Measurements from ENCODE around the gene INSYN2B.
"Not testable (repeated sequence)": the region's sequence is repeated elsewhere in the genome, so short reads cannot be mapped to it uniquely, and the experiment has no call there.

DNA sequence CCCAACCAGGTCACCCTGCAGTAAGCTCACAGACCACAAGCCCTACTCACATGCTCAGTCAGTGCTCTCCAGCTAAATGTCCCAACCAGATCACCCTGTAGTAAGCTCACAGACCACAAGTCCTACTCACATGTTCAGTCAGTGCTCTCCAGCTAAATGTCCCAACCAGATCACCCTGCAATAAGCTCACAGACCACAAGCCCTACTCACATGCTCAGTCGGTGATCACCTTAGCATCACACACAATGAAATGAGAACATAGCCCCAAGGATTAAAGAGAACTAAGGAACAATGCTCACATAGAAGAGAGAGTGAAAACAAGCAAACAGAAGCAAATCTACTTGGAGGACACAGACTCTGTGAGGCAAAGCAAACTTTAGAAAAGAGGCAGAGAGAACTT lies 145.8 kb downstream of the INSYN2B start:
- TF ChIP-seq EZH2phosphoT487 (IDR thresholded peaks at IDR 0.05; ENCODE audit: unreplicated experiment); CTCF (conservative IDR thresholded peaks at IDR 0.05; ENCODE audit: low read depth in 2 of 2); POLR2AphosphoS5 (IDR thresholded peaks at IDR 0.05; ENCODE audit: low read depth); EZH2 (IDR thresholded peaks at IDR 0.05; ENCODE audit: low read depth, unreplicated experiment); CREB1 (CRISPR knock-in tag; IDR thresholded peaks at IDR 0.05; ENCODE audit: low read depth); JUNB (IDR thresholded peaks at IDR 0.05; ENCODE audit: unreplicated experiment); STAT1 (IDR thresholded peaks at IDR 0.05; ENCODE audit: unreplicated experiment); ZNF114 (CRISPR knock-in tag; IDR thresholded peaks at IDR 0.05); NANOG (IDR thresholded peaks at IDR 0.05; ENCODE audit: borderline replicate concordance): not testable (repeated sequence)
- TF ChIP-seq, protein P1, sequence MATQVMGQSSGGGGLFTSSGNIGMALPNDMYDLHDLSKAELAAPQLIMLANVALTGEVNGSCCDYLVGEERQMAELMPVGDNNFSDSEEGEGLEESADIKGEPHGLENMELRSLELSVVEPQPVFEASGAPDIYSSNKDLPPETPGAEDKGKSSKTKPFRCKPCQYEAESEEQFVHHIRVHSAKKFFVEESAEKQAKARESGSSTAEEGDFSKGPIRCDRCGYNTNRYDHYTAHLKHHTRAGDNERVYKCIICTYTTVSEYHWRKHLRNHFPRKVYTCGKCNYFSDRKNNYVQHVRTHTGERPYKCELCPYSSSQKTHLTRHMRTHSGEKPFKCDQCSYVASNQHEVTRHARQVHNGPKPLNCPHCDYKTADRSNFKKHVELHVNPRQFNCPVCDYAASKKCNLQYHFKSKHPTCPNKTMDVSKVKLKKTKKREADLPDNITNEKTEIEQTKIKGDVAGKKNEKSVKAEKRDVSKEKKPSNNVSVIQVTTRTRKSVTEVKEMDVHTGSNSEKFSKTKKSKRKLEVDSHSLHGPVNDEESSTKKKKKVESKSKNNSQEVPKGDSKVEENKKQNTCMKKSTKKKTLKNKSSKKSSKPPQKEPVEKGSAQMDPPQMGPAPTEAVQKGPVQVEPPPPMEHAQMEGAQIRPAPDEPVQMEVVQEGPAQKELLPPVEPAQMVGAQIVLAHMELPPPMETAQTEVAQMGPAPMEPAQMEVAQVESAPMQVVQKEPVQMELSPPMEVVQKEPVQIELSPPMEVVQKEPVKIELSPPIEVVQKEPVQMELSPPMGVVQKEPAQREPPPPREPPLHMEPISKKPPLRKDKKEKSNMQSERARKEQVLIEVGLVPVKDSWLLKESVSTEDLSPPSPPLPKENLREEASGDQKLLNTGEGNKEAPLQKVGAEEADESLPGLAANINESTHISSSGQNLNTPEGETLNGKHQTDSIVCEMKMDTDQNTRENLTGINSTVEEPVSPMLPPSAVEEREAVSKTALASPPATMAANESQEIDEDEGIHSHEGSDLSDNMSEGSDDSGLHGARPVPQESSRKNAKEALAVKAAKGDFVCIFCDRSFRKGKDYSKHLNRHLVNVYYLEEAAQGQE (IDR thresholded peaks at IDR 0.05; ENCODE audit: unreplicated experiment) = not testable (repeated sequence)
- TF ChIP-seq, protein P2, sequence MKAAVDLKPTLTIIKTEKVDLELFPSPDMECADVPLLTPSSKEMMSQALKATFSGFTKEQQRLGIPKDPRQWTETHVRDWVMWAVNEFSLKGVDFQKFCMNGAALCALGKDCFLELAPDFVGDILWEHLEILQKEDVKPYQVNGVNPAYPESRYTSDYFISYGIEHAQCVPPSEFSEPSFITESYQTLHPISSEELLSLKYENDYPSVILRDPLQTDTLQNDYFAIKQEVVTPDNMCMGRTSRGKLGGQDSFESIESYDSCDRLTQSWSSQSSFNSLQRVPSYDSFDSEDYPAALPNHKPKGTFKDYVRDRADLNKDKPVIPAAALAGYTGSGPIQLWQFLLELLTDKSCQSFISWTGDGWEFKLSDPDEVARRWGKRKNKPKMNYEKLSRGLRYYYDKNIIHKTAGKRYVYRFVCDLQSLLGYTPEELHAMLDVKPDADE (IDR thresholded peaks at IDR 0.05) = not testable (repeated sequence)
- TF ChIP-seq, protein P3, sequence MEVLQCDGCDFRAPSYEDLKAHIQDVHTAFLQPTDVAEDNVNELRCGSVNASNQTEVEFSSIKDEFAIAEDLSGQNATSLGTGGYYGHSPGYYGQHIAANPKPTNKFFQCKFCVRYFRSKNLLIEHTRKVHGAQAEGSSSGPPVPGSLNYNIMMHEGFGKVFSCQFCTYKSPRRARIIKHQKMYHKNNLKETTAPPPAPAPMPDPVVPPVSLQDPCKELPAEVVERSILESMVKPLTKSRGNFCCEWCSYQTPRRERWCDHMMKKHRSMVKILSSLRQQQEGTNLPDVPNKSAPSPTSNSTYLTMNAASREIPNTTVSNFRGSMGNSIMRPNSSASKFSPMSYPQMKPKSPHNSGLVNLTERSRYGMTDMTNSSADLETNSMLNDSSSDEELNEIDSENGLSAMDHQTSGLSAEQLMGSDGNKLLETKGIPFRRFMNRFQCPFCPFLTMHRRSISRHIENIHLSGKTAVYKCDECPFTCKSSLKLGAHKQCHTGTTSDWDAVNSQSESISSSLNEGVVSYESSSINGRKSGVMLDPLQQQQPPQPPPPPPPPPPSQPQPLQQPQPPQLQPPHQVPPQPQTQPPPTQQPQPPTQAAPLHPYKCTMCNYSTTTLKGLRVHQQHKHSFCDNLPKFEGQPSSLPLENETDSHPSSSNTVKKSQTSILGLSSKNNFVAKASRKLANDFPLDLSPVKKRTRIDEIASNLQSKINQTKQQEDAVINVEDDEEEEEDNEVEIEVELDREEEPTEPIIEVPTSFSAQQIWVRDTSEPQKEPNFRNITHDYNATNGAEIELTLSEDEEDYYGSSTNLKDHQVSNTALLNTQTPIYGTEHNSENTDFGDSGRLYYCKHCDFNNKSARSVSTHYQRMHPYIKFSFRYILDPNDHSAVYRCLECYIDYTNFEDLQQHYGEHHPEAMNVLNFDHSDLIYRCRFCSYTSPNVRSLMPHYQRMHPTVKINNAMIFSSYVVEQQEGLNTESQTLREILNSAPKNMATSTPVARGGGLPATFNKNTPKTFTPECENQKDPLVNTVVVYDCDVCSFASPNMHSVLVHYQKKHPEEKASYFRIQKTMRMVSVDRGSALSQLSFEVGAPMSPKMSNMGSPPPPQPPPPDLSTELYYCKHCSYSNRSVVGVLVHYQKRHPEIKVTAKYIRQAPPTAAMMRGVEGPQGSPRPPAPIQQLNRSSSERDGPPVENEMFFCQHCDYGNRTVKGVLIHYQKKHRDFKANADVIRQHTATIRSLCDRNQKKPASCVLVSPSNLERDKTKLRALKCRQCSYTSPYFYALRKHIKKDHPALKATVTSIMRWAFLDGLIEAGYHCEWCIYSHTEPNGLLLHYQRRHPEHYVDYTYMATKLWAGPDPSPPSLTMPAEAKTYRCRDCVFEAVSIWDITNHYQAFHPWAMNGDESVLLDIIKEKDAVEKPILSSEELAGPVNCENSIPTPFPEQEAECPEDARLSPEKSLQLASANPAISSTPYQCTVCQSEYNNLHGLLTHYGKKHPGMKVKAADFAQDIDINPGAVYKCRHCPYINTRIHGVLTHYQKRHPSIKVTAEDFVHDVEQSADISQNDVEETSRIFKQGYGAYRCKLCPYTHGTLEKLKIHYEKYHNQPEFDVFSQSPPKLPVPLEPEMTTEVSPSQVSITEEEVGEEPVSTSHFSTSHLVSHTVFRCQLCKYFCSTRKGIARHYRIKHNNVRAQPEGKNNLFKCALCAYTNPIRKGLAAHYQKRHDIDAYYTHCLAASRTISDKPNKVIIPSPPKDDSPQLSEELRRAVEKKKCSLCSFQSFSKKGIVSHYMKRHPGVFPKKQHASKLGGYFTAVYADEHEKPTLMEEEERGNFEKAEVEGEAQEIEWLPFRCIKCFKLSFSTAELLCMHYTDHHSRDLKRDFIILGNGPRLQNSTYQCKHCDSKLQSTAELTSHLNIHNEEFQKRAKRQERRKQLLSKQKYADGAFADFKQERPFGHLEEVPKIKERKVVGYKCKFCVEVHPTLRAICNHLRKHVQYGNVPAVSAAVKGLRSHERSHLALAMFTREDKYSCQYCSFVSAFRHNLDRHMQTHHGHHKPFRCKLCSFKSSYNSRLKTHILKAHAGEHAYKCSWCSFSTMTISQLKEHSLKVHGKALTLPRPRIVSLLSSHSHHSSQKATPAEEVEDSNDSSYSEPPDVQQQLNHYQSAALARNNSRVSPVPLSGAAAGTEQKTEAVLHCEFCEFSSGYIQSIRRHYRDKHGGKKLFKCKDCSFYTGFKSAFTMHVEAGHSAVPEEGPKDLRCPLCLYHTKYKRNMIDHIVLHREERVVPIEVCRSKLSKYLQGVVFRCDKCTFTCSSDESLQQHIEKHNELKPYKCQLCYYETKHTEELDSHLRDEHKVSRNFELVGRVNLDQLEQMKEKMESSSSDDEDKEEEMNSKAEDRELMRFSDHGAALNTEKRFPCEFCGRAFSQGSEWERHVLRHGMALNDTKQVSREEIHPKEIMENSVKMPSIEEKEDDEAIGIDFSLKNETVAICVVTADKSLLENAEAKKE (CRISPR knock-in tag; IDR thresholded peaks at IDR 0.05) = not testable (repeated sequence)
